ENCODE results near the gene ROR1. TPM values are rescaled to one million over a fixed set of nuclear protein-coding genes. Genes with fewer than 3 reads are reported as not detected.

Gene ROR1
- total and polyA plus RNA-seq, 5 donors, result 3.4 to 32.5 (median 11.9) TPM

DNA sequence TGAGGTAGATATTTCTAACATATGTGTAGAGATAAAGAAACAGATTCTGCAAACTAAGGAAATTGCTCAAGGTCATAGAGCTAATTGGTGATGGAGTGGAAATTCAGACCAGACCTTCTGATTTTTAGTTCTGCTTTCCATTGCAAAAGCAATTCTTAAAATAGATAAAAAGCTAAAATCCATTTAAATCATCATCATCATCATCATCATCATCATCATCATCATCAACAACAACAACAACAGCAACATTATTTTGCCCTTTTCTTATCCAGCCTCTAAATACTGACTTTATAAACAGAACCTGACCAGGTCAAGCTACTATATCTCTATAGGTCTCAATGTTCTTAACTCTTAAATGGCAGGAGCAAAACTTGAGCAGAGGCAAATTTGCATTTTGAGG is 14.0 kb upstream of the ROR1 start:
- H3K27me3 ChIP-seq (ENCODE audit: control insufficient read depth, insufficient read depth), result no peaks in the 10 kb centered on the region
- intact Hi-C loops (cut with DNase I), result no loop called here
- ATAC-seq (no peak), DNase-seq (no peak)
- H3K27ac ChIP-seq (ENCODE audit: low read length), result no peak overlapping the region
- H3K9me3 ChIP-seq (ENCODE audit: control insufficient read depth, low read length), result no peaks in the 10 kb centered on the region
- no peaks in the 10 kb centered on the region for H3K4me1 ChIP-seq (ENCODE audit: control insufficient read depth, insufficient read depth, low read length)
- H3K4me3 ChIP-seq (ENCODE audit: low read length), result no peak overlapping the region

DNA sequence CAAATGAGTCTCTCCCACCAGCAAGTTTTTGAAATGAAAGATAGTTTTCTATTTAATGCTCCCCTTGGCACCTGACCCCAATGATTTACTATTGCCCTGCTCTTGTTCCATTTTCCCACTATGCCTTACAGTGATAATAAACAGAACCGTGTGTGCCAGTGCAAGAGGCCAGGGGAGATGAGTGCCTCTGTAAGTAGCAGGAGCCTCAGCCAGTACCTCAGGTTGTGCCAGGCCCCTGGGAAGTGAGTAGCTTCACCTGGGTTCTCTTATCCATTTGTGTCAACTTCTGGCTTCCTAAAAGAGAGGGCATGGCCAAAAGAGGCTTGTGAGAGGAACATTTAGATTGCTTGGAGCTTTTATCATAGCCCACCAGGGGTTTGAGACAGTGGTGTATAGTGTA is 3.4 kb upstream of the ROR1 start:
- WGBS, result 45% methylated on average over 1 of the region's 1 CpG
- ATAC-seq, result no peak

DNA sequence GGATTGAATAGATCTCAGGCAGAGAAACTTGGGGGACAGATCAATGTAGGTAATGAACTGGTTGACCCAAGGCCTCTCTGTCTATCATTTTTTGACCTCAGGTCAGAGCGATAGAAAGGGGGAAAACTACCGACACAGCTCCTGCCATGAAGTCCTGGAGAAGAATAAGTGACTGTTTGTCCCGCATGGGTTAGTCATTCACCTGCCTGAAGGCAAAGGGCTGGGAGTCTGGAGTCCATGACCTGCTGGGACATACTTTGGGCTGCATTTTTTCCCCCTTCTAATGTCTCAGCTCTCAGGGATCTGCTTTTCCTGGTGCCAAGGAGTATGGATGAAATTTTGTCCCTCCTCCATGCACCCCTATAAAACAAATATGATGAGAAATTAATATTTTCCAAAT is 1.6 kb upstream of the ROR1 start:
- no peak for ATAC-seq
- Histone ChIP-seq H3K27me3 (ENCODE audit: control insufficient read depth, insufficient read depth) (no peaks in the 10 kb centered on the region), H3K4me1 (ENCODE audit: control insufficient read depth, insufficient read depth, low read length) (no peaks in the 10 kb centered on the region), H3K27ac (ENCODE audit: low read length) (no peak overlapping the region), H3K4me3 (ENCODE audit: low read length) (no peak overlapping the region), H3K9me3 (ENCODE audit: control insufficient read depth, low read length) (no peaks in the 10 kb centered on the region)
- intact Hi-C loops (cut with DNase I), result loop anchor here in 3 of 4 donors (10.0 kb wide), 3 partner anchors 77 to 363 kb away; no protein-coding TSS in a partner anchor
- 98% methylated on average over 3 of the region's 3 CpGs for WGBS
- DNase-seq, result no peak

More for the DNA sequence above, 3.4 kb upstream of the ROR1 start:
- intact Hi-C loops (cut with DNase I), result loop anchor here in 3 of 4 donors (10.0 kb wide), 3 partner anchors 76 to 364 kb away; no protein-coding TSS in a partner anchor
- H3K27ac ChIP-seq (ENCODE audit: low read length), result no peak overlapping the region
- no peak overlapping the region for H3K4me3 ChIP-seq (ENCODE audit: low read length)
- DNase-seq, result no peak
- no peaks in the 10 kb centered on the region for H3K9me3 ChIP-seq (ENCODE audit: control insufficient read depth, low read length)
- no peaks in the 10 kb centered on the region for H3K4me1 ChIP-seq (ENCODE audit: control insufficient read depth, insufficient read depth, low read length)
- H3K27me3 ChIP-seq (ENCODE audit: control insufficient read depth, insufficient read depth), result no peaks in the 10 kb centered on the region

DNA sequence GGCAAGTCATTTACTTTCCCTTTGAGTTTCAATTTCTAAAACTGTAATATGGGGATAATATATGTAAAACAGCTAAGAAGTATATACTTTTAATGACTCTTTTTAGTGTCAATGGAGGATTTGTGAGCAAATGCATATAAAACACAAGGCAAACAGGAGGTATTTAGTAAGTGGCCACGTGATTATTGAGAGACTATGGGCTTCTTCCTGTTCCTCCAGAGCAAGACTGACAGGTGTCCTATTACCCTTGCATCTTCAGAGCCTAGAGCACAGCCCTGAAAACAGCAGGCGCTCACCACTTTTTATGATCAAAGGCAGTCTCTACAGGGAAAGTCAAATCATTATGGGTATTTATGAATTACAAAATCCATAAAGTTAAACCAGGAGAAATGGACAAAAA is 941 bp upstream of the ROR1 start:
- 63% methylated on average over 2 of the region's 2 CpGs for WGBS
- no peaks in the 10 kb centered on the region for H3K27me3 ChIP-seq (ENCODE audit: control insufficient read depth, insufficient read depth)
- intact Hi-C loops (cut with DNase I), result loop anchor here in 3 of 4 donors (10.0 kb wide), 3 partner anchors 78 to 362 kb away; no protein-coding TSS in a partner anchor
- no peaks in the 10 kb centered on the region for H3K4me1 ChIP-seq (ENCODE audit: control insufficient read depth, insufficient read depth, low read length)
- no peak overlapping the region for H3K27ac ChIP-seq (ENCODE audit: low read length)
- H3K4me3 ChIP-seq (ENCODE audit: low read length), result no peak overlapping the region
- DNase-seq, result no peak
- no peaks in the 10 kb centered on the region for H3K9me3 ChIP-seq (ENCODE audit: control insufficient read depth, low read length)
- ATAC-seq, result no peak

DNA sequence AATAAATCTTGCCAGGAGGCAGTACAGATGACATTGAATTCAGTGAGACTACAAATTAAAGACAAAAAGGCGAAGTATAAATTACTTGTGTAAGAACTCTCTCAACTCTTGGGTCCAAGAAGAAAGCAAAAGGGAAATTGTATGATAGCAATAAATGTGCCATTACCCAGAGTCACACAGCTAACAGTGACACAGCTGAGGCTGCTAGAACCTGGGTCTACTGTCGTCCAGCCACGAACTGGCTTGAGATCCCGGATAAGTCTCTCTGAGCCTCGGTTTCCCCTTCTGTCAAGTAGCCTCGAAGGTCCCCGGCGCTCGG is 362 bp upstream of the ROR1 start:
- Histone ChIP-seq H3K4me3 (ENCODE audit: low read length) (peak overlapping the region; percentile 80), H3K27me3 (ENCODE audit: control insufficient read depth, insufficient read depth) (no peaks in the 10 kb centered on the region), H3K9me3 (ENCODE audit: control insufficient read depth, low read length) (no peaks in the 10 kb centered on the region), H3K27ac (ENCODE audit: low read length) (peak overlapping the region; percentile 29), H3K4me1 (ENCODE audit: control insufficient read depth, insufficient read depth, low read length) (no peaks in the 10 kb centered on the region)
- ATAC-seq (no peak), DNase-seq (no peak)
- 6% methylated on average over 9 of the region's 9 CpGs for WGBS
- intact Hi-C loops (cut with DNase I), result loop anchor here in 3 of 4 donors (10.0 kb wide), 3 partner anchors 79 to 361 kb away; no protein-coding TSS in a partner anchor

DNA sequence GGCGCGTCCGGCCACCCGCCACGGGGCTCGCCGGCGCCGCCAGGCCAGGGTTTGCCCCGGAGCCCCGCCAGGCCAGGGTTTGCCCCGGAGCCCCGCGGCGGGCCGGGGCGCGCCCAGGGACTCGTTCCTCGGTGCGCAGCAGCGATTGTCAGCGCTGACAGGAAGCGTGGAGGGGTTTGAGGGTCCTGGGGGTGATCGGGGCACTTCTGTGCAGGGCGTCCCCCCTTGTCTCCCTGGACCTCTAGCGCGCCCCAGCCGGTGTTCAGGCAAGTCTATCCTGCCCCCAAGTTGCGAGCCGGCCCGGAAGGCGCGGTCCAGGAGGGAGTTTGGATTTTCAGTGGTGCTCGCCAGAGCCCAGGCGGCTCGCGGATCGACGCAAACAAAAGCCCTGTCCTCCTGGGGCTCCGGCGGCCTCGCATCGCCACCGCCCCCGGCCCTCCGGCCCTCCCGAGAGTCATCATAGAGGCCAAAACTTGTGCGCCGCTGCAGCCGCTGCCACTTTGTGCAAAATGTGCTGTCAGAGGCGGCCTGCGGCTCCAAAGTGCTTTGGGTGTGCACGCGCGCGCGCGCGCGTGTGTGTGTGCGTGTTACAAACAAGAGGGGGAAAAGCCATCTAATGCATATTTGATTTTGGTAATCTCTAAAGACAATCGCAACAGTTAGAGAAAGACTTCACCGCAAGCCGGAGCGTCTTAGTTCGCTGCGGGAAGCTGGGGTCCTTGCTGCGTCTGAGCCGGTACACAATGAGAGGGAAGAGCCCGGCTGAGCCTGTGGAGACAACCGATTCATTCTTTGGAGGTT is 1.0 kb downstream of the ROR1 start:
- Histone ChIP-seq H3K9me3 (ENCODE audit: control insufficient read depth, low read length) (no peaks in the 10 kb centered on the region), H3K4me3 (ENCODE audit: low read length) (peak overlapping the region; percentile 80), H3K4me1 (ENCODE audit: control insufficient read depth, insufficient read depth, low read length) (no peaks in the 10 kb centered on the region), H3K27me3 (ENCODE audit: control insufficient read depth, insufficient read depth) (no peaks in the 10 kb centered on the region), H3K27ac (ENCODE audit: low read length) (peak overlapping the region; percentile 74)
- WGBS, result under 1% methylated on average over 72 of the region's 72 CpGs
- DNase-seq (peak; percentile 49 to 75 (median 71)), ATAC-seq (peak; percentile 10 to 29)
- intact Hi-C loops (cut with DNase I), result loop anchor here in 3 of 4 donors (5.0 to 10.0 kb wide), 4 partner anchors 80 to 362 kb away; no protein-coding TSS in a partner anchor

DNA sequence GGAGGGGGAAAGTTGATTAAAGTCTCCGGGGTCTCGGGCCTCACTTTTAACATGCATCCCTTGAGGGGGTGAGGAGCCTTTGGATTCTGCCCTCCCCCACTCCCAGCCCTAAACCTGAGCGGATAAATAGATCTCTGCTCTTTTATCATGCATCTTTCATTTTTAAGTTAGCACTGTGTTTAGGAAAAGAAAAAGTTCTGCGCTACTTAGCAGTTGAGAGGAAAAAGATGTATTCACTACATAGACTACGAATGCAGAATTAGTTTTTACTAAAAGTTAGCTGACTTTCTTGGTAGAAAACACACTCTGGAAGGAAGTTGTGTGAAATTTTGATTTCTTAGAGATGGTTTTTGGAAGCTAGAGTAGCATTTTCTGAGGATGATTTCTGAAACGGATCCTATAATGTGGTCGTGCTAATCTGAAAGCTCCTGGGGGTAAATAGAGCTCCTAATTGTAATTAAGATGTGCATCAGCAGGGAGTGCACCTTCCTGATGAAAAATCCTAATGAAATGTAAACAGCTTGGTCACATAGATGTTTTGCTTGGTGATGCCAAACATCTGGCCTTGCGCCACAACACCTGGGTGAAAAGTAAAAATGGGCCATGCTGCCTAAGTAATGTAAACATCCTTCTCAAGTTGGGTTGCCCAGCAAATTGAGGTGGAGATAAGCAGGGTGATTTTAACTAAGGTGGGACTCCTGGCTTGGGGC is 1.8 kb downstream of the ROR1 start:
- DNase-seq, result no peak
- Histone ChIP-seq H3K27ac (ENCODE audit: low read length) (no peak overlapping the region), H3K27me3 (ENCODE audit: control insufficient read depth, insufficient read depth) (no peaks in the 10 kb centered on the region), H3K9me3 (ENCODE audit: control insufficient read depth, low read length) (no peaks in the 10 kb centered on the region), H3K4me1 (ENCODE audit: control insufficient read depth, insufficient read depth, low read length) (peaks cover 2% of the 10 kb centered on the region), H3K4me3 (ENCODE audit: low read length) (peak overlapping the region; percentile 80)
- intact Hi-C loops (cut with DNase I), result loop anchor here in 3 of 4 donors (5.0 to 10.0 kb wide), 4 partner anchors 81 to 362 kb away; no protein-coding TSS in a partner anchor
- ATAC-seq, result no peak
- 44% methylated on average over 8 of the region's 8 CpGs for WGBS

DNA sequence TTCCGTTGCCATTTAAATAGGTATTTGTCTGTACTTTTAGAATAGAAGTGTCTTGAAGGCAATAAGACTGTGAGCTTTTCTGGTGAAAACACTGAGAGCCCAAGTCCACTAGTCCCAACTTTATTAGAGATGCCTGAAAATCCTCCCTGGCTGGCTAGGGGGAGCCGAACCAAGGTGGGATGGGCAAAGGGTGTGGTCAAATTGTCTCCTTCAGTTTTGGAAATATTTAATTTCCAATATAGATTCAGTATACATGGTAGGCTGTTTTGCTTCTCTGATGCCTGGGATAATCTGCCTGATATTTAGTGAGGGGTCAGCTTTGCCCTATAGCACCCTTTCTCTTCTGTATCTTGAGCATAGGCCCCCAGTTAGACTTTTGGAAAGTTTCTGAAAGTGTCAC is 3.5 kb downstream of the ROR1 start:
- DNase-seq (no peak), ATAC-seq (no peak)
- intact Hi-C loops (cut with DNase I), result loop anchor here in 3 of 4 donors (5.0 to 10.0 kb wide), 4 partner anchors 82 to 360 kb away; no protein-coding TSS in a partner anchor
- no peaks in the 10 kb centered on the region for H3K27me3 ChIP-seq (ENCODE audit: control insufficient read depth, insufficient read depth)
- H3K9me3 ChIP-seq (ENCODE audit: control insufficient read depth, low read length), result no peaks in the 10 kb centered on the region
- no peak overlapping the region for H3K27ac ChIP-seq (ENCODE audit: low read length)
- no peak overlapping the region for H3K4me3 ChIP-seq (ENCODE audit: low read length)
- H3K4me1 ChIP-seq (ENCODE audit: control insufficient read depth, insufficient read depth, low read length), result peaks cover 2% of the 10 kb centered on the region
- WGBS, result 88% methylated on average over 2 of the region's 2 CpGs

DNA sequence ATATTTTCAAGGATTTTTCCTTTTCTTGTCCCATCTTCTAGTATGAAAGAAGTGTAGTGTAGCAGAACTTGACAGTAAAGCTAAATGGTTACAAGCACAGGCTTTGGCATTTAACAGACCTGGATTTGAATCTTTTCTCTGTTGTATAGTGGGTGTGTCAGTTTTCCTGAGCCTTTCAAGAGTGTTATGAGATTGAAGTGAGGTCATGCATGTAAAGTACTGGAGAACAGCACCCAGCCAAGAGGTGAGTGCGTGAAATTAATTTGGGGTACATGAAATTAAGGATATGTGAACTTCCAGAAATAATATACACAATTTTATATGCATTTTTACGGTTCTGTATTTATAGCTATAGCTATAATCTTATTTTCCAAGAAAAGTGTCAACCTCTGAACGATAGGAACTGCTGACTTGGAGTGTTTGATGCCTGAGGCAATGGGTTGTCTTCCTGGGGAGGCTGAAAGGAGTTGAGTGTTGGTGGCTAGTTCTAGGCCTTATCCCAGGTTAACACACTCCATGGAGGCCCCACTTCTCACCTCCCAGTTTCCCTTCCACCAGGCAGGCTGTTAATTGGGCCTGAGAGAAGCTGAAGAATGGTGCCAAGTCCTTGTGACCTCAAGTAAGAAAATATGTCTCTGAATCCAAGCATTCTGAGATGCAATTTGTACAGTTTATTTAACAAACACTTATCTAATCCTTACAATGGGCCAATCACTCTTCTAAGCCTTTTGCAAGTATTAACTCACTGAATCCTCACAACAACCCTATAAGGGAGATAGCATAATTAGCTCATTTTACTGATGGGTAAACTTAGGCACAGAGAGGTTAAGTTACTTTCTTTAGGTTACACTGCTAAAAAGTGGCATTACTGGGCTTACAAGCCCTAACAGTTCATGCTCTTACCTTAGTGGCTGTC is 4.4 kb downstream of the ROR1 start:
- Histone ChIP-seq H3K9me3 (ENCODE audit: control insufficient read depth, low read length) (no peaks in the 10 kb centered on the region), H3K27ac (ENCODE audit: low read length) (no peak overlapping the region), H3K4me1 (ENCODE audit: control insufficient read depth, insufficient read depth, low read length) (peaks cover 2% of the 10 kb centered on the region), H3K27me3 (ENCODE audit: control insufficient read depth, insufficient read depth) (no peaks in the 10 kb centered on the region), H3K4me3 (ENCODE audit: low read length) (no peak overlapping the region)
- 85% methylated on average over 3 of the region's 3 CpGs for WGBS
- intact Hi-C loops (cut with DNase I), result loop anchor here in 3 of 4 donors (5.0 to 10.0 kb wide), 4 partner anchors 83 to 359 kb away; no protein-coding TSS in a partner anchor
- ATAC-seq (no peak), DNase-seq (no peak)
